Heart right ventricle (tissue), 16 donors: Measurements from ENCODE around the gene SP140L. TPM values are rescaled to one million over a fixed set of nuclear protein-coding genes. Genes with fewer than 3 reads are reported as not detected.

ENCODE experiments used
- ATAC-seq, 8 donors: fragments of 200-7000 bp; cut with Tn5 transposase; one replicate each; pipeline ENCODE4 v1.9.1; 2020; ENCODE audit warnings: mild to moderate bottlenecking in 8 of 8, moderate library complexity in 8 of 8, moderate number of reproducible peaks in 1 of 8
- DNase-seq, 2 donors: peaks; one replicate each; pipeline ENCODE4 v3.0.0-alpha.2; 2020
- H3K27ac ChIP-seq, 10 donors: fragments of 200-600 bp; sonication (generic) in 2 of 10; one replicate each; pipeline versions ENCODE4 v1.5.0 to v1.8.0; 2020 to 2022; ENCODE audit warnings: mild to moderate bottlenecking in 3 of 10
- H3K27me3 ChIP-seq, 7 donors: fragments of 200-600 bp; one replicate each; pipeline ENCODE4 v1.8.0; 2021 to 2022; ENCODE audit warnings: mild to moderate bottlenecking in 2 of 7
- H3K36me3 ChIP-seq, 9 donors: fragments of 200-600 bp; sonication (generic) in 1 of 9; one replicate each; pipeline versions ENCODE4 v1.5.0 to v1.8.0; 2020 to 2022; ENCODE audit warnings: mild to moderate bottlenecking in 2 of 9
- H3K4me1 ChIP-seq, 9 donors: fragments of 200-600 bp; sonication (generic) in 1 of 9; one replicate each; pipeline versions ENCODE4 v1.5.0 to v1.8.0; 2020 to 2022; ENCODE audit warnings: mild to moderate bottlenecking in 4 of 9
- H3K4me3 ChIP-seq, 10 donors: fragments of 200-600 bp; sonication (generic) in 2 of 10; one replicate each; pipeline versions ENCODE4 v1.5.0 to v1.8.0; 2020 to 2022; ENCODE audit warnings: mild to moderate bottlenecking in 7 of 10, moderate library complexity in 2 of 10
- H3K9me3 ChIP-seq, 11 donors: fragments of 200-600 bp in 10 of 11; sonication (generic) in 2 of 11; one replicate each; pipeline versions ENCODE4 v1.5.0 to v1.8.0; 2013 to 2022; ENCODE audit warnings: mild to moderate bottlenecking in 2 of 11, control low read depth in 1 of 11, moderate library complexity in 1 of 11
- CTCF ChIP-seq, 9 donors: fragments of 200-600 bp; sonication (generic) in 2 of 9; IDR thresholded peaks; one replicate each; pipeline versions ENCODE4 v1.5.0 to v1.8.0; 2021 to 2022; ENCODE audit warnings: antibody characterized with exemption in 9 of 9, mild to moderate bottlenecking in 5 of 9, moderate library complexity in 1 of 9
- WGBS, 2 donors: extraction: QIAGEN DNeasy Blood & Tissue Kit; methylation state at CpG; one replicate each; pipeline ENCODE4 v1.1.7; 2013; ENCODE audit warnings: inconsistent platforms in 1 of 2; 5-methylcytosine and 5-hydroxymethylcytosine counted together
- intact Hi-C, 10 donors: fragments of 100-400 bp; cut with DNase I; formaldehyde crosslinking; loops; one replicate each; pipeline versions ENCODE4 v1.11.1 to v1.14.2; 2022
- polyA plus RNA-seq, 2 donors: library from polyadenylated mRNA; stranded (reverse); fragments of 200-250 nt; gene quantifications; one replicate each; pipeline ENCODE4 v1.2.3, GENCODE V29; 2013
- total RNA-seq, 10 donors: library from RNA; stranded (reverse); fragmentation: NEBNext Ultra II Directional in 3 of 10; extraction: Animal tissue kit (Norgen Biotek cat#: 25700) in 3 of 10; gene quantifications; one replicate each; pipeline versions ENCODE4 v1.2.1 to v1.2.4, GENCODE V29; 2021 to 2023
- donor health status: Arrhythmogenic right ventricular cardiomyopathy.
- donor health status: ischemic (EF 13 %, LVEDD 7.1; RV severe dilation, severe dysfunction).
- donor health status: healthy with polysubstance abuse.
- donor health status: DM: no; HTN: yes; CAD: no.
- donor health status: DM: no; HTN: no; CAD: no.
- donor health status: ischemic (EF 25% LVEDD 6.9; RV normal size, moderate dysfunction).
- donor health status: ischemic (EF 25% LVEDD 5.7; RV mildly dilated, moderate dysfunction).
- donor health status: healthy.
- donor health status: DM: yes; HTN: yes; CAD: no.
- donor health status: Ischemic cardiomyopathy.
- donor health status: ischemic (EF 35%, LVEDD 5.7; RV mildly dilated, moderate dysfunction).
- donor health status: nonischemic (EF 11% LVEDD 7.7; RV severe dilation, severe dysfunction).
- donor health status: DM: yes; HTN: yes; CAD: no.
- donor health status: PGD.
- donor health status: ischemic (EF 29% LVEDD 5.4; RV normal size, mild dysfunction).
- donor health status: nonischemic (EF 23%, LVEDD 6.1; RV moderate dilation, normal function).

SP140L gene
- total and polyA plus RNA-seq, 12 donors, result 2.5 to 10.8 (median 4.4) TPM

- Histone ChIP-seq H3K9me3 (peaks cover 0 to 12% (median 0%) of the 10 kb centered on the region in 11 donors), H3K27me3 (peaks cover 0 to 2% (median 0%) of the 10 kb centered on the region in 7 donors), H3K4me1 (no peaks in the 10 kb centered on the region), H3K4me3 (no peak overlapping the region), H3K27ac (no peak overlapping the region), H3K36me3 (peaks cover 0 to 31% (median 0%) of the 10 kb centered on the region in 9 donors)
- intact Hi-C loops, result loop anchor here in 1 of 10 donors (10.0 kb wide), 1 partner anchor 60 kb away; no protein-coding TSS in a partner anchor
- no peak for TF ChIP-seq CTCF (IDR thresholded peaks at IDR 0.05)
- 87 to 88% methylated on average over 6 of the region's 6 CpGs for WGBS, 2 donors
- DNase-seq, result no peak
- ATAC-seq, result no peak
These were observed 31.8 kb upstream of the SP140L start for GRCh38 chr2:230295192-230295591.

GRCh38 chr2:230296917-230297316 lies 30.1 kb upstream of the SP140L start:
- intact Hi-C loops, result loop anchor here in 1 of 10 donors (10.0 kb wide), 1 partner anchor 62 kb away; no protein-coding TSS in a partner anchor
- H3K36me3 ChIP-seq, result peaks cover 0 to 23% (median 0%) of the 10 kb centered on the region in 9 donors
- no peak overlapping the region for H3K4me3 ChIP-seq
- TF ChIP-seq CTCF (IDR thresholded peaks at IDR 0.05), result no peak
- ATAC-seq (no peak), DNase-seq (no peak)
- peaks cover 0 to 27% (median 0%) of the 10 kb centered on the region in 11 donors for H3K9me3 ChIP-seq
- no peaks in the 10 kb centered on the region for H3K27me3 ChIP-seq
- H3K4me1 ChIP-seq, result no peaks in the 10 kb centered on the region
- H3K27ac ChIP-seq, result no peak overlapping the region

GRCh38 chr2:230299618-230300017 lies 27.4 kb upstream of the SP140L start:
- ATAC-seq (no peak), DNase-seq (no peak)
- Histone ChIP-seq H3K9me3 (peaks cover 0 to 53% (median 8%) of the 10 kb centered on the region in 11 donors), H3K27ac (no peak overlapping the region), H3K27me3 (no peaks in the 10 kb centered on the region), H3K4me3 (no peak overlapping the region), H3K36me3 (peaks cover 0 to 23% (median 0%) of the 10 kb centered on the region in 9 donors), H3K4me1 (no peaks in the 10 kb centered on the region)
- WGBS, 2 donors, result 71 to 88% methylated on average over 2 of the region's 2 CpGs
- intact Hi-C loops, result loop anchor here in 1 of 10 donors (10.0 kb wide), 1 partner anchor 65 kb away; no protein-coding TSS in a partner anchor
- TF ChIP-seq CTCF (IDR thresholded peaks at IDR 0.05), result no peak

GRCh38 chr2:230305416-230306275 lies 21.3 kb upstream of the SP140L start:
- no peak for ATAC-seq
- Histone ChIP-seq H3K36me3 (no peaks in the 10 kb centered on the region), H3K4me1 (no peaks in the 10 kb centered on the region), H3K9me3 (peaks cover 0 to 46% (median 8%) of the 10 kb centered on the region in 11 donors), H3K4me3 (no peak overlapping the region), H3K27me3 (no peaks in the 10 kb centered on the region), H3K27ac (no peak overlapping the region)
- TF ChIP-seq CTCF (IDR thresholded peaks at IDR 0.05), result no peak
- DNase-seq, result no peak
- intact Hi-C loops, result loop anchor here in 1 of 10 donors (5.0 kb wide), 1 partner anchor 357 kb away; no protein-coding TSS in a partner anchor
- 91 to 92% methylated on average over 23 of the region's 23 CpGs for WGBS, 2 donors
